Measurements from ENCODE around the gene RIN2.
"Not testable (repeated sequence)": the region's sequence is repeated elsewhere in the genome, so short reads cannot be mapped to it uniquely, and the experiment has no call there.

Gene RIN2

DNA sequence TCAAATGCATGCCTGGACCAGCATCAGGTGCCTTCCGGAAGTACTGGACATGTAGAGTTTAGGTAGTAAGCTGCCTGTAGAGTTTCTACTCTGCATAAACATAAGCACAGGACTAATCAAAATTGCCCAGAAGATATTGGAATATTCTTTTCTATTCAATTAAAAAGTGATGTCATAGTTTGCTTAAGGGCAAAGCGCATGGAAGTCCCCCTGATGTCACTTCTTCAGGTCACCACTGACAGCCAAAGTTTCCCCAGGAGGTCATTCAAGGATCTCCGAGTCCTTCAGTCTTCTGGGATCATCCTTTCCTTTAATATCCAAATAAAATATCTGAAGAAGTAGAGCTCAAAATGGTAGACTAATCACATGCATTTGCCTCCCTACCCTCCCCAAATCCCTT is 17.5 kb upstream of the RIN2 start:
- no peak for DNase-seq

DNA sequence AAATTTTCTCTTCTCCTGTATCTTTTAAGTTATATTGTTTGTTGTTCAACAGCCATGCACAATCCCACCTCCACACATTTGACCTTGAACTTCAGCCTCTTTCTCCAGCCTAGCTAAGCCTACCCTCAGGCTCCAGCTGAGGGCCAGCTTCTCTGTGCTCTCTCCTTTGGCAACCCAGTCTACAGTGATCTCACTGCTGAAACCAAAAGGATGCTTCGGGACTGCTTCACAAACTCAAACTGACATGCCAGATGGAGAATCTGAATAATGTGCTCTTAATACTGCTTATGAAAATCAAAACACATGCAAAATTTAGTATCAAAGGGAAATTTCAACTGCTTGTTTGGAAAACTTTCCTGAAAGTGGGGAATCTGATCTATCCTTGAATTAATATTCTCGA is 16.1 kb upstream of the RIN2 start:
- DNase-seq, result no peak

DNA sequence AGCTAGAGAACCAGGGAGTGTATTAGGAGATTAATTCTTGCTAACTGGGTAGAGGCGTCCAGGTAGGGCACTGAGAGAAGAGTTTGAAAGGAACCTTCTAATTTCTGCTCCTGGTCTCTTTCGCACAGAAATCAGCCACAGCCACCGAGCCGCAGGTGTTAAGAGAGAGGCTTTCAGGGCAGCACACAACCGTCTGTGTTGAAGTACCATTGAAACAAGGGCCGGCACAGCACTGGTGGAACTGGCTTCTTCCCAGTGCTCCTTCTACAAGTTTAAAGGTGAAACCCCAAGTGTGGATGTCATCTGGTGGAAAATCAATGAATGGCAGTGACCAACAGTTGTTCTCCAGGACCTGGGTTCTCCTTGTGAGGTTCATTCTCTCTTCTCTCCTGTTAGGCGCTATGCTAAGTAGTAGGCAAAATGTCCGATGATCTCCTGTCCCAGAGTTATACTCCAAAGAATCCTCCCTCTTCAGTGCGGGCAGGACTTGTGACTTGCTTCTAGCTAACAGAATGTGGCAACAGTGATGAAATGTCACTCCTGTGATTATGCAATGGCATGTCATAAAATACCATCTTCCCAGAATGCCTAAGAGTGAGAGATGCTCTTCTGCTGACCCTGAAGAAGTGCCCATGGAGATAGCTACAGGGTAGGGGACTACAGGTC is 15.0 kb upstream of the RIN2 start:
- DNase-seq, result no peak

DNA sequence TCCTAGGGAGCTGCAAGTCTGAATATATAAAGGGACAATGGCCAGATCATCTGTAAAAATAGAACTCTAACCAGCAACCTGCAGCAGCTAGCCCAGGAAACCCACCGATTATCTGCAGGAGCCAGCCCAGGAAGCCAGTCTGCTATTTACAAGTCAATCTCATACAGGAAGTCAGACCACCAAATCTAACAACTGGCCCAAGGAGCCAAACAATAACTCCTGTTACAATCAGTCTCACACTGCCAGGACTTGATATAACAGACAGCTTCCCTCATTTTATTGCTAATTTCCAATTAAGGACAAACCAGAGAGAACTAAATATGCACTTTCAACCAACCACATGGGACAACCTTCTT is 14.4 kb upstream of the RIN2 start:
- DNase-seq, result no peak

DNA sequence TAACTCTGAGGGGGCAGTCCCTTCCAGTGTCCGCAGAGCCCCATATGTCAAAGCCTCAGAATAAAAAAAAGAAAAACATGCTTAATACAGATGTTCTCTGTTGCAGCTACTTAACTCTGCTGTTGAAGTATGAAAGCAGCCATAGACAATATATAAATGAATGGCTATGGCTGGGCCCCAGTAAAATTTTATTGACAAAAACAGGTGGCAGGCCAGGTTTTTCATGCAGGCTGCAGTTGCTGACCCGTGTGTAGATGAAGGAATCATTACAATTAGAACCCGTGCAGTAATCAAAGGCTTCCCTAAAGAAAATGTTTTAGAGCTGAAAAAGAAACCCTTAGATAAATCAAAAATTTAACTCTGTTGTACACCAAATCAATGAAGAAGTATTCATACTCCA is 13.0 kb upstream of the RIN2 start:
- DNase-seq, result no peak

DNA sequence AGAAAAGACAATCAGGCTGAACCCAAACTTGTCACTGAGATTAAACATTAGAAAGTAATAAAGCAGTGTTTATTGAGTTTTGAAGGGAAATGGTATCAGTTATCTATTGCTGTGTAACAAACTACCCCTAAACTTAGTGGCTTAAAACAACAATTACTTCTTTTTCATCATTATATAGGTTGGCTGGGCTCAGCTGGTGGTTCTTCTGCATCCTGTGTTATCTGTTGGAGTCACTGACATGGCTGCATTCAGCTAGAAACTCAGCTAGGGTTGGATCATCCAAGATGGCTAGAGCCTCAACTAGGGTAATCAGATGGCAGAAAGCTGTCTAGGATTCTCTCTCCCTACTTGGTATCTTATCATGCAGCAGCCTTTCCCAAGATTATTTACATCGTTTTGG is 12.5 kb upstream of the RIN2 start:
- no peak for DNase-seq

DNA sequence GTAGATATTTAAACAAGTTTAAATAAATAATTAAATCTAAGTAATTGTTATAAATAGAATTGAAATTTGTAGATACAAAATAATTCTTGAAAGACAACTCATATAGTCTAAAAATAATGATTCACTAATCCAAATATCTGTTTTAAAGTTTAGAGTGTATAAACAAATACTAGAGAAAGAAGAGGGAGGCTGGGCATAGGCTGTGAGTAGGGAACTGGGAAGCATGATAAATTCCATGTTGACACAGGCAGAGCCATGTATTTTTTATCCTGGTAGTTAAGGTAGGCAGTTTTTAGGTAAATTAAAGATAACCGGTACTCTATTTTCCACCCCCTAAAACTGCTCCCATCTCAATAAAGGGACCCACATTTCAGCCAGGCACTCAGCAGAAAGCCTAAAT is 11.7 kb upstream of the RIN2 start:
- DNase-seq, result no peak

DNA sequence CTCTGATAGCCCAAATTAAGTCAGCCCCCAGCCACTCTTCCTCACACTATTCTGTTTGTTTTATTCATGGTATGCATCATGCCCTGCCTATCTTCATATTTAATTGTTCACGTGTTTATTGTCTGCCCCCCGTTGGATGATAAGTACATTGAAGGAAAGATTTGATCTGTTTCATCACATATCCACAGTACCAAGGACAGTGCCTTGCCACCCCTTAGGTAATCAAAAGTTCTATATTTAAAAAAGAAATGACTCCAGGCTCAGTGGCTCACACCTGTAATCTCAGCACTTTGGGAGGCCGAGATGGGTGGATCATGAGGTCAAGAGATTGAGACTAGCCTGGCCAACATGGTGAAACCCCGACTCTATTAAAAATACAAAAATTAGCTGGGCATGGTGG is 10.2 kb upstream of the RIN2 start:
- no peak for DNase-seq

DNA sequence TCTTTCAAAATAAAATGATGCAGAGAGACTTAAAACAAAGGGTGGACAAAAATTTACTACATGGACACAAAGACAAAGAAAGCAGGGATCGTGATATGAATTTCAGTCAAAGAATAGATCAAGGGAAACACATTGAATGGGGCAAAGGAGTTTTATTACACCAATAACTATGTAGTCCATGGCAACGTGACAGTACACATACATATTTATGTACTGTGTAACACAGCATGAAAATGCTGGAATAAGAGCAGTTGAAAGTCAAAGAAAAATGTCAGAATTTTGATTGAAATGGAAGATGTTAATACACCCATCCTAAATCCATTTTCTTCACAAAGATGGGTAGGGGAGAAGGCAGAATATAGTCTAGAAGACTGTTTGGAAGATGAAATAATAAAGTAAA is 9.4 kb upstream of the RIN2 start:
- DNase-seq, result no peak

DNA sequence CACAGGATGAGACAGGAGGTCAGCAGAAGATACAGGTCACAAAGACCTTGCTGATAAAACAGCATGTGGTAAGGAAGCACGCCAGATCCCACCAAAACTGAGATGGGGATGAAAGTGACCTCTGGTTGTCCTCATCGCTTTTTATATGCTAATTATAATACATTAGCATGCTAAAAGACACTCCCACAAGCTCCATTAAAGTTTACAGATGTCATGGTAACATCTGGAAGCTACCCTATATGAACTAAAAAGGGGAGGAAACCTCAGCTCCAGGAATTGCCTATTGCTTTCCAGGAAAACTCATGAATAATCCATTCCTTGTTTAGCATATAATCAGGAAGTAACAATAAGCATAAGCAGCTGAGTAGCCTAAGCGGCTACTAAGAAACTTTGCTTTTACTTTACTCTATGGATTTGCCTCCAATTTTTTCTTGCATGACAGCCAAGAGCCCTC is 8.4 kb upstream of the RIN2 start:
- DNase-seq, result no peak

DNA sequence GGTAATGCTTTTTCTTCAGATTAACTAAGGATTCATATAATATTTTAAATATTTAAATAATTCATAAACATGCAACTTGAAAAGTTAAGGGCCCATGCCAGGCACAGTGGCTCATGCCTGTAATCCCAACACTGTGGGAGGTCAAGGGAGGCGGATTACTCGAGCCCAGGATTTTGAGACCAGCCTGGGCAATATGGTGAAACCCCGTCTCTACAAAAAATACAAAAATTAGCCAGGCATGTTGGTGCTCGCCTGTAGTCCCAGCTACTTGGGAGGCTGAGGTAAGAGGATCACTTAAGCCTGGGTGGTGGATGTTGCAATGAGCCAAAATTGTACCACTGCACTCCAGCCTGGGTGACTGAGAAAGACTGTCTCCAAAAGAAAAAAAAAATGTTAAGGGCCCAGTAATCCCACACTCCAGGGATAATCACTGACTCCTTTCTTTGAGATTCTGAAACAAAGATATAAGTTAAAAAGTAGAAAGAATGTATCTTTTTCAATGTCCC is 7.9 kb upstream of the RIN2 start:
- no peak for DNase-seq

DNA sequence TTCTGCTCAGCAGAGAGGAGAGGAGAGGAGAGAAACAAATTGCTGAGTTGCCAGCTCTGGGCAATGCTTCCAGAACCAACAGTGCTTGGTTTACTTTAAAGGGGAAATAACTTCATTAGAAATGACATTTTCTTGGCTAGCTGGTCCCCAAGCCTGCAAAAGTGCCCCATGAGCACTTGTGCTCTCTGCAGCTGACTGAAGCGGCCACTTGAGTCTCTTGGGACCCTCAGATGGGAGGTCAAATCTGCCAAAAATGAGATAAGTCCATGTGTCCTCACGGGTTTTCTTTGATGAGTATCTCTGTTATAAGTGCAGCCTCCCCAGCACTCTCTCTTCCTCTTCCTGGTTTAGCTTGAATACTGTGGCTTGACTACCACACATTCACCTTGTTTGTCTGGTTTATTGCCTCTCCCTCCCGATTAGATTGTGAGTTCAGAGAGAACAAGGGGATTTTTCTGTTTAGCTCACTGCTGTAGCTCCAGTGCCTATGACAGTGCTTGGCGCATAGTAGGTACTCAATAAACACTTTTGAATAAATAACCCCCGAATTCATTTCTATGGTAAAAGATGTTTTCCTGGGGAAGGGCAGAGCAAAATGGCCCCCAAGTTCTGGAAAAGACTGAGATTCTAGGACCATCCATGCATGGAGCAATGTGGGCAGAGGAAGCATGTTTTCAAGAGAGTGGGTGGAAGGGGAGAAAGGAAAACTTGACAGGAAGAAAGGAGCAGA is 7.0 kb upstream of the RIN2 start:
- no peak for DNase-seq

DNA sequence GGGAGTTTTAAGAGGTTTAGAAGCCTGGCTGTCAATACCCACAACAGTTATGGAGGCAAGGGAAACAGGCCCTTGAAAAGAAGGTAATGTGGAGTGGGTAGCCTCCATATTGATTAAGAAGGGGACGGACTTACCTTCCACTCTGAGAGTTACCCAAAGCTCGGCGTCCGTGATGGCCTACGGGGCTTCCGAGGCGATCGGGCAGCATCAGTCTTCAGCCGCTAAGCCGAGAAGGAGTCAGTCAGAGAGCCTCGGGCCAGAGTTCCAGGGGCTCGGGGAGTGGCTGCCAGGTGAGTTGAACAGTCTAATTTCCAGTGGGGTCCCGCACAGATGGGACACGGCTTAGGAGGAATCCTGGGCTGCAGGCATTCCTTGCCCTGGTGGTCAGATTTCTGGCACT is 3.9 kb upstream of the RIN2 start:
- not testable (repeated sequence) for DNase-seq

DNA sequence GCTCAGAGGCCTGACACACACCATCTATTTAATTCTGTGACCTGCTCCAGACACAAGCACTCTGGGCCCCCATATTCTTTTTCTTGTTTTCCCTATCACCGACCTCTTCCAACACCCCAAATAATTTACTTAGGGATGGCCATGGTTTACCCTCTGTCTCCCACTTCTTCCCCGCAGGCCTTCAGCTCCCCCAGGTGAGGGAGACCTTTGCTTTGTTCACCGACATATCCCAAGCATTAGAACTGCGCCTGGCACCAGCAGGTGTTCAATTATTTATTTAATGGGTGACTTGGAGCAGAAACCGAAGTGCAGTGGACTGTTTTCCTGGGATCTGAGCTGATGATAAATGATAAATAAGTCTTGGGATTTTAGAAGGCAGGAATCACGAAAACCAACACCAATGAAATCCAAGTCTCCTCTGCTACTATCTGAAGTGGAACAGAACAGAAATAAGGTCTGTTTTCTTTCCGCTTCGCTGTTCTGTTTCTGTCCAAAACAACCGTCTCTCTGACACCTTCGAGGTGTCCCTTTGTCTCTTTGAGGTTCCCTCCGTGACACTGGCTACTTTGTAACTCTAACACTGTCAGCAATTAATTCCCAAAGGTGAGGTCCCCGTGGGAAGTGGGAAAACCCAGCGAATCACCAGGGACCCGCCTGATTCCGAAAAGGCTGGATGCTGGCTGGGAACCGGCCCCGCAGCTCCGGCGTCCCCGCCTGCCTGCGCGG is 1.1 kb upstream of the RIN2 start:
- DNase-seq, result no peak

DNA sequence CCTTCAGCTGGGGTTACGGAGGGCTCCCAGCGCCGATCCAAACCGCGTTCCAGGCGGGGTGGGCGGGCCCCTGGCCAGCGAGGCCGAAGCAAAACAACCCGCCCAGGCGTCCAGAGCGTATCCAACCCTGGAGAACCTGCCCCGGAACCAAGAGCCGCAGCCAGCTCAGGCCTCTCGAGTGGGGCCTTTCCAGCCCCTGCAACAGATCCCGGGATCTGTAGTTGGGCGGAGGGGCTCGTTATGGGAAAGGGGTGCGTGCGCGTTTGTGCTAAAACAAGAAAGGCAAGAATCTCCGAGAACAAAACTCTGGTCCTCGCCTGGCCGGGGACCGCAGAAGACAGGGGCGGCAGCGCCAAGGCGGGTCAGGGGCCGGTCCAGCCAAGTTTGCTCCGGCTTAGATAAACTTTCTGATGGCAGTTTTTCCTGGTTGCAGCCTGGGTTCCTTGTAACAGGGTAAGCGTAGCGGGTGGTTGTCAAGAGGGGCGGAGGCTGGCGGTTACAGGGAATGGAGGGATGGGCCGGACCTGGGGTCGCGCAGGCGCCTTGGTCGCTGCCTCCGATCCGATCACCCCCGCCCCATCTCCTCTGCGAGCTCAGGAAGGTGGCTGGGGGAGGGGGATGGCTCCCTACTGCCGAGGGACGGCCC is 448 bp upstream of the RIN2 start:
- no peak for DNase-seq

DNA sequence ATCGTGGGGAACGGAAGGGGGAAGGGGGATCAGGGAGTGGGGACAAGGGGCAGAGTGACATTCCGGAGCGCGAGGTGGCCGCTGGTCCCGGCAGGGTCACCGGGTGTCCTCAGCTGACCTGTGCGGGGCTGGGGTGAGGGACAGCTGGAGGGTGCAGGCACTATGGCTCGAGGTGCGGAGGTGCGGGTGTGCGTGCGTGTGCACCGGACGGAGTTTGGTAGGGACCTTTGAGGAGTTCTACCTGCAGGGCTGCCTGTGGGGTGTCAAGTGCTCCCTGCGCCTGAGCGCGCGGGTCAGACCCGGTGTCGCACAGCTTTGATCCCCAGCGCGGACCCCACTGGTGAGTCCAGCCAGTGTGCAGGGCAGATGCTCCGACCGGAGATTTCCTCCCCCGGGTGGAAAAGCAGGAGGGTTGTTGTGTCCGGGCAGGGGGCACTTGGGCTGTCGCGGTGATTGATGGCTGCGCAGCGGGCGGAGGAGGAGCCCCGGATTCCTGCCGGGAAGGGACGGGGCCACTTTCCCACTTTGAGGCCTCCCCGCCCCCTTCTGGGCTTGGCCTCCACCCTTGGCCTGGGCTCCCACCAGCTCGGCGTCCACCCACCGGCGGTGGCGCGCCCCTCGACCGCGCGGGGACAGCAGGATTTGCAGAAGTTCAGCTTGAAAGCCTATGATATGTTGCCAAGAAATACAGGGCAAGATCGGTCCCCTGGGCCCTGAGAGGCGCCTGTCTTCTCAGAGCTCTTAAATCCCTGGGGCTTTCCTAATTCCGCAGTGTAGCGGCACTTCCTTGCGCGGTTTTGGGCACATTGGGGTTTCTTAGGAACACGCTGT is 658 bp downstream of the RIN2 start:
- no peak for DNase-seq

DNA sequence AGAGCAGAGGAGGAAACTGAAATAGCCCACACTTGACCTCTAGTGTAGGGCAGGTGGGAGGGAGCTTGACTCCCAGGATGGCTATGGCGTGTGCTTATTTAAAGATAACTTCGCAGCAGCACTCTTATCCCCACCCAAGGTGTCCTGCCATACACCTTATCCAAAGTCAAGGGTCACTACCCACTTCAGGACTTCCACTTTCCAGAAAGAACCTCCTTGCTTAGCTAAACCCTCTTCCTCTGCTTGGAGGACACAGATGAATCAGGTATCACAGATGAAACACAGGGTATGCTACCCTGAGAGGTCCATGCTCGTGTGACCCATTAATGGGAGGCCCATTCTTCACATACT is 2.3 kb downstream of the RIN2 start:
- DNase-seq, result no peak

DNA sequence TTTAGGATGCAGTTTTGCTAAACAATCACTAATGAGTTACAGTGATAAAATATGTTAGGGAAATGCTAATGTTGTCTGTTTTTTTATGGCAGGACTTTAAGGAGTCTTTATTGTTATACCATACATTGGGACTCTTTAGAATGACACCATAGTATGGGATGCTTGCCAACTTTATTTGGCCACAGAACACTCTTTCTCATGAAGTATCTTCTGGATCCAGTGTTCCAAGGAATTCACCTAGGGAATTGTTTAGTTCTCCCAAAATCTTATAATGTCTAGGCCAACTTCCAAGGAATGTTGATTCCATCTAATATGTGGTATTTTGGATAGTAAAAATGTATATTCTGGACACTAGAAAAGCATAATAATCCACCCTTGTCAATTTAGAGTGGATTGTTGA is 3.3 kb downstream of the RIN2 start:
- no peak for DNase-seq

DNA sequence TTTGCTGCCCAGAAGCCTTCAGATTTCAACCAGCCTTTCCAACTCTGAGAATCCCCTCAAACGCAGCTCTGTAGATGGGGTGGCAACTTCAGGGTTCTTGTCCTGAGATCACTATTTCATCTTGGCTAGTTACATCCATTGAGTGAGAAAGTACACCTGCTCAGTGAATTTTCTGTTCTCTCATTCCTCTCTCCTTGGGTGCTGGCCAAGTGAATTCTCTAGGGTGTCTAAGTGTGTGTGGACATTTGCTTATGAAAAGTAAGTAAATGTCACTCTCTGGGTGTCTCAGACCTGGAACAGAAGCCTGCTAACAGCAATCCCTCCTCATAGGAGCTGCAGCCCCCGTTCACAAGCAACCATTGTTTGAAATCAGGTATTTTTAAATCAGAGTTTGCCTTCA is 3.8 kb downstream of the RIN2 start:
- no peak for DNase-seq

DNA sequence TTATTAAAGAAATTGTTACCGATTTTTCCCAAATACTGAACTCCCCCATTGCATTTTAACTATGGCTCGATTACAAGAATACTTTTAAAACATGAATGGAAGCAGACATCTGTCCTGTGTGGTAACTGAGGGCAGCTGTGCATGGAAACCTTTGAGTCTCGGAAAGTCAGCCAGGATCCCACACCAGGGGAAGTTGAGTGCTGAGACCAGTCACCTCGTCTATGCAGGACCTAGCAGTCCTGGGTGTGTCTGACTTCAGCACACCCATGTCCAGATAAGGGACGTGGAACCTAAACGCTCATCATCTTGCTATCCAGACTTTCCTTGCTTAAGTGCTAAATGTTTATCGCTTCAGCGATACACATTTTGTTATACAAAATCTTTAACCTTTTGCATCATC is 6.1 kb downstream of the RIN2 start:
- no peak for DNase-seq

DNA sequence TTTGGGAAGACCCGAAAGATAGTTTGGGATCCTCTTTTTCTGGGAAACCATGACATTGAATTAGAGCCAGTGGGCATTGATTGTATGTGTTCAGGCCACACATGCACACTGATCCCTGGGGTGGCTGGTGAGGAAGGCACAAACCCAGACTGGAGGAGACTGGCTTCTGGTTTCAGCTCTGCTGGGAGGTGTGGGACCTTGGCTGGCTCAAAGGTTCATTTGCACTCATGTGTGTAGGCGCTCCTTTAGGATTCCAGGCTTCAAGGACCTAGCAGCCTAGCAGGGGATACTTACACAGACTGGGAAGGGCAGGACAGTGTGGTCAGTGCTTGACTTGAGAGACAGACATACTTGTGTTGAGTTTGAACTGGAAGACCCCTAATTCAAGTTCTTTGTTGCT is 7.2 kb downstream of the RIN2 start:
- no peak for DNase-seq

DNA sequence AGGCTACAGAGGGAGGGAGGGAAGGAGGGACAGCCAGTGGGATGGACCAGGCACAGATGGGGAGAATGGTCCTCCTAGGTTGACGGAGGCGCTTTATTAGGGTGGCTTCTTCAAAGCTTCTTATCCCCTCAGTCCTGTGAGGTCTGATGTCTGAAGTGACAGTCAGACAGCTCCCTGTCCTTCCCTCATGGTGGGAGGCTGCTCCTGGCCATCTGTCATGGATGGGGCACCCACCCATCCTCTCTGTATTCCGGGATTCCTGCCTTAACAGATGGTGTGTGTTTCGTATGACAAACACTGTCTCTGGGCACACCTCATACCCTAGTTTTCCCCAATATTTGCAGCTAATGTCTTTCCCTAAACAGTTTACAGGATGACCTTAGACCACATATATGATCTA is 7.9 kb downstream of the RIN2 start:
- DNase-seq, result no peak

DNA sequence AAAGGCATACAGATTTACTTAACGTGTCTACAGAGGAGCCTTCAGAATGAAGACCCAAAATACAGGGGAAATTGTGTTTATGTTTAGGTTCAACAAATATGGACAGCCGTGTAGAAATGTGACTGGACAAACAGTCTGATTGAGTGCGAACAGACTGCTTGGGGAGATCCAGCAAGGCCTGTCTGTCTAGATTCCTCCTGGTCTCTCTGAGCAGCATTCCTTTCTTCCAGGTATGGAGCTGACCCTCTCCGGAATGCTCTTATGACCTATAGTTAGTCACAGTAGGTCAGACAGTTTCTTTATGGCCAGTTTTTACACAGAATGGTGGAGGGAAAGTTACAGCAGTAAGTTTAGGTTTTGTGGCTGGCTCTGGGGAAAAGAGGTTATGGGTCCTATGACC is 9.0 kb downstream of the RIN2 start:
- DNase-seq, result no peak

All from CD4-positive, alpha-beta T cell treated with Interleukin-10 for 1 hour (primary cell).